Measurements from ENCODE around the gene ANKRD7. TPM values are rescaled to one million over a fixed set of nuclear protein-coding genes. Genes with fewer than 3 reads are reported as not detected.

ANKRD7 gene
- total and polyA plus RNA-seq, 8 donors = 0.58 to 2.5 (median 1.9) TPM

DNA sequence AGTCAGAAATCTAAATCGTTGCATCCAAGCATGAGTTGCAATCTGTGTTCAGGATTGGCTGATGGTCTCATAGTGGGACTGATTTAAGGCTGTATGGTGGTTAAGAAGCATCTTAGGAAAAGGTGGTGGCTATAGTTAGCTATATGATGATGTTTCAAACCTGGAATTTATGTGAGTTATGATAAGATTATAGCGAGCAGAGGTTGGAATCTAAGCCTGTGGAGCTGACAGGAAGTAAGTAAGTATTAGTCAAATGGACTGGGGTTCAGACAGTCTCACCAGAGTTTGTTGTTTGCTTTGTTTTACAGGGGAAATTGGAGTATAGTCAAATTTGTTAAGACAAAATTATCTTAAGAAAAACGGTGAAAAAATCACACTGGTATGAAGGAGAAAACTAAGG is 56.7 kb downstream of the ANKRD7 start:
- no peak for DNase-seq
- Histone ChIP-seq H3K27me3 (peaks cover 4 to 90% of the 10 kb centered on the region in 2 donors), H3K9me3 (no peaks in the 10 kb centered on the region), H3K27ac (no peak overlapping the region), H3K4me1 (no peaks in the 10 kb centered on the region), H3K36me3 (no peaks in the 10 kb centered on the region), H3K4me3 (no peak overlapping the region)
- ATAC-seq = no peak
- intact Hi-C loops (cut with DNase I) = no loop called here
- TF ChIP-seq, protein P1, sequence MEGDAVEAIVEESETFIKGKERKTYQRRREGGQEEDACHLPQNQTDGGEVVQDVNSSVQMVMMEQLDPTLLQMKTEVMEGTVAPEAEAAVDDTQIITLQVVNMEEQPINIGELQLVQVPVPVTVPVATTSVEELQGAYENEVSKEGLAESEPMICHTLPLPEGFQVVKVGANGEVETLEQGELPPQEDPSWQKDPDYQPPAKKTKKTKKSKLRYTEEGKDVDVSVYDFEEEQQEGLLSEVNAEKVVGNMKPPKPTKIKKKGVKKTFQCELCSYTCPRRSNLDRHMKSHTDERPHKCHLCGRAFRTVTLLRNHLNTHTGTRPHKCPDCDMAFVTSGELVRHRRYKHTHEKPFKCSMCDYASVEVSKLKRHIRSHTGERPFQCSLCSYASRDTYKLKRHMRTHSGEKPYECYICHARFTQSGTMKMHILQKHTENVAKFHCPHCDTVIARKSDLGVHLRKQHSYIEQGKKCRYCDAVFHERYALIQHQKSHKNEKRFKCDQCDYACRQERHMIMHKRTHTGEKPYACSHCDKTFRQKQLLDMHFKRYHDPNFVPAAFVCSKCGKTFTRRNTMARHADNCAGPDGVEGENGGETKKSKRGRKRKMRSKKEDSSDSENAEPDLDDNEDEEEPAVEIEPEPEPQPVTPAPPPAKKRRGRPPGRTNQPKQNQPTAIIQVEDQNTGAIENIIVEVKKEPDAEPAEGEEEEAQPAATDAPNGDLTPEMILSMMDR (IDR thresholded peaks at IDR 0.05) = no peak

DNA sequence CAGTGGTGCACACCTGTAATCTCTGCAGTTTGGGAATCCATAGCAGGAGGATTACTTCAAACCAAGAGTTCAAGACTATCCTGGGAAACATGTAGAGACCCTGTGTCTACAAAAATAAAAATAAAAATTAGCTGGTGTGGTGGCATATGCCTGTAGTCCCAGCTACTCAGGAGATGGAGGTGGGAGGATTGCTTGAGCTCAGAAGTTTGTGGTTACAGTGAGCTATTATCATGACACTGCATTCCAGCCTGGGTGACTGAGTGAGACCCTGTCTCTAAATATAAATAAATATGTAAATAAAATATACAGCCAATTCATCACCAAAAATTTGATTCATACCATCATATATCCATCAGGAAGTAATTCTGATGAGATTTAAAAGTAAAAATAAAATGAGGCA is 60.9 kb downstream of the ANKRD7 start:
- peaks cover 4 to 90% of the 10 kb centered on the region in 2 donors for H3K27me3 ChIP-seq
- no peak for ATAC-seq
- no peaks in the 10 kb centered on the region for H3K36me3 ChIP-seq
- no peak overlapping the region for H3K4me3 ChIP-seq
- DNase-seq = no peak
- H3K27ac ChIP-seq = no peak overlapping the region
- no peaks in the 10 kb centered on the region for H3K9me3 ChIP-seq
- H3K4me1 ChIP-seq = peaks cover 0 to 5% of the 10 kb centered on the region in 2 donors
- intact Hi-C loops (cut with DNase I) = no loop called here
- TF ChIP-seq, protein P1 (IDR thresholded peaks at IDR 0.05) = no peak

DNA sequence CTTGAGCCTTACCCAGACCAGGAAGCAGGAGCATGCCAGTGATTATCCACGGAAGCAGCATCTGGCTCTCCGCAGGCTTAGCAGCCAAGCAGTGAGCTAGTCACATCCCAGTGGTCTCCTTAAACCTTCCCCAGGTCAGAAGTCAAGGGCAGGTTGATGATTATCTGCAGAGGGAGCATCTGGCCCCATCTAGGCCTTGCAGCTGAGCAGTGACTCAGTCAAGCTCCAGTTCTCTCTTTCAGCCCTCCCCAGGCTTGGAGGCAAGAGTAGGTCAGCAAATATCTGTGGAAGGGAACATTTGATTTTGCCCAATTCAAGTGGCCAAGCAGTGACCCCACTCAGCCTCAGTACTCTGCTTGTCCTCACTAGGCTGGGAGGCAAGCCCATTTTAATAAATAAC is 61.6 kb downstream of the ANKRD7 start:
- no peak overlapping the region for H3K27ac ChIP-seq
- H3K4me1 ChIP-seq = peaks cover 0 to 5% of the 10 kb centered on the region in 2 donors
- TF ChIP-seq, protein P1 (IDR thresholded peaks at IDR 0.05) = no peak
- H3K36me3 ChIP-seq = no peaks in the 10 kb centered on the region
- intact Hi-C loops (cut with DNase I) = no loop called here
- ATAC-seq (no peak), DNase-seq (no peak)
- H3K27me3 ChIP-seq = peaks cover 4 to 90% of the 10 kb centered on the region in 2 donors
- peaks cover 0 to 6% of the 10 kb centered on the region in 2 donors for H3K9me3 ChIP-seq
- H3K4me3 ChIP-seq = no peak overlapping the region

DNA sequence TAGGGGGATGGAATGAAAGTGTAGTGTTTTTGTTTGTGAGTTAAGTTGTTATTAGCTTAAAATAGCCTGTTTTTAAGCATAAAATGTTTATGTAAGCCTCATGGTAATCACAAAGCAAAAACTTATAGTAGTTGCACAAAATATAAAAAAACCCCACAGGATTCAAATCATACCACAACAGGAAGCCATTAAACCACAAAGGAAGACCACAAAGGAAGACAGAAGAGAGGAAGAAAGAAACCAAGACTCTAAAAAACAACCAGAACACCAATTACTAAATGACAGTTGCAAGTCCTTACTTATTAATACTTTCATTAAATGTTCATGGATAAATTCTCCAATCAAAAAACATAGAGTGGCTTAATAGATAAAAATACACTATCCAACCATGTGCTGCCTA is 63.6 kb downstream of the ANKRD7 start:
- Histone ChIP-seq H3K4me3 (no peak overlapping the region), H3K9me3 (peaks cover 0 to 8% of the 10 kb centered on the region in 2 donors), H3K27me3 (peaks cover 4 to 87% of the 10 kb centered on the region in 2 donors), H3K36me3 (no peaks in the 10 kb centered on the region), H3K27ac (no peak overlapping the region), H3K4me1 (peaks cover 0 to 5% of the 10 kb centered on the region in 2 donors)
- ATAC-seq (no peak), DNase-seq (no peak)
- TF ChIP-seq, protein P1 (IDR thresholded peaks at IDR 0.05) = no peak
- intact Hi-C loops (cut with DNase I) = no loop called here

DNA sequence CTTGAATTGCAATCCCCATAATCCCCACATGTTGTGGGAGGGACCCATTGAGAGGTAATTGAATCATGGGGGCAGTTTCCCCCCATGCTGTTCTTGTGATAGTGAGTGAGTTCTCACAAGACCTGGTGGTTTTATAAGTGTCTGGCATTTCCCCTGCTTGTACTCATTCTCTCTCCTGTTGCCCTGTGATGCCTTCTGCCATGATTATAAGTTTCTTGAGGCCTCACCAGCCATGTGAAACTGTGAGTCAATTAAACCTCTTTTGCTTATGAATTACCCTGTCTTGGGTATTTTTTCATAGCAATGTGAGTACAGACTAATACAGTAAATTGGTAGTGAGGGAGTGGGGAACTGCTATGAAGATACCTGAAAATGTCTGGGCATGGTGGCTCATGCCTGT is 65.0 kb downstream of the ANKRD7 start:
- ATAC-seq (no peak), DNase-seq (no peak)
- peaks cover 4 to 87% of the 10 kb centered on the region in 2 donors for H3K27me3 ChIP-seq
- H3K27ac ChIP-seq = no peak overlapping the region
- H3K4me3 ChIP-seq = no peak overlapping the region
- peaks cover 0 to 5% of the 10 kb centered on the region in 2 donors for H3K4me1 ChIP-seq
- intact Hi-C loops (cut with DNase I) = no loop called here
- H3K9me3 ChIP-seq = peaks cover 0 to 8% of the 10 kb centered on the region in 2 donors
- TF ChIP-seq, protein P1 (IDR thresholded peaks at IDR 0.05) = no peak
- H3K36me3 ChIP-seq = no peaks in the 10 kb centered on the region

Other genes starting within 250 kb of the ANKRD7 start
- gene LSM8, start 40.5 kb upstream of the ANKRD7 start, total RNA-seq = 10 to 100 TPM; 27.8 to 28.5 TPM
- gene LSM8, start 40.5 kb upstream of the ANKRD7 start, polyA plus RNA-seq (ENCODE audit: insufficient read length in 6 of 6) = 10 to 100 TPM; 63.2 to 70.6 (median 67.5) TPM

Data from left lung (tissue), 10 donors.